Stimulated activated CD4-positive, alpha-beta T cell treated with anti-CD3 and anti-CD28 coated beads, Interleukin-2, amount 100 ng/mL, for 48 hours (primary cell): ENCODE data around the gene DACT2.
A peak's percentile ranks its signal among the peaks of the same experiment; 100 is the strongest.
"Not testable (repeated sequence)": the region's sequence is repeated elsewhere in the genome, so short reads cannot be mapped to it uniquely, and the experiment has no call there.

Experiments
- DNase-seq, 2 donors: peaks; one replicate each; pipeline ENCODE4 v3.0.0-alpha.2; 2020

DACT2 gene

DNA sequence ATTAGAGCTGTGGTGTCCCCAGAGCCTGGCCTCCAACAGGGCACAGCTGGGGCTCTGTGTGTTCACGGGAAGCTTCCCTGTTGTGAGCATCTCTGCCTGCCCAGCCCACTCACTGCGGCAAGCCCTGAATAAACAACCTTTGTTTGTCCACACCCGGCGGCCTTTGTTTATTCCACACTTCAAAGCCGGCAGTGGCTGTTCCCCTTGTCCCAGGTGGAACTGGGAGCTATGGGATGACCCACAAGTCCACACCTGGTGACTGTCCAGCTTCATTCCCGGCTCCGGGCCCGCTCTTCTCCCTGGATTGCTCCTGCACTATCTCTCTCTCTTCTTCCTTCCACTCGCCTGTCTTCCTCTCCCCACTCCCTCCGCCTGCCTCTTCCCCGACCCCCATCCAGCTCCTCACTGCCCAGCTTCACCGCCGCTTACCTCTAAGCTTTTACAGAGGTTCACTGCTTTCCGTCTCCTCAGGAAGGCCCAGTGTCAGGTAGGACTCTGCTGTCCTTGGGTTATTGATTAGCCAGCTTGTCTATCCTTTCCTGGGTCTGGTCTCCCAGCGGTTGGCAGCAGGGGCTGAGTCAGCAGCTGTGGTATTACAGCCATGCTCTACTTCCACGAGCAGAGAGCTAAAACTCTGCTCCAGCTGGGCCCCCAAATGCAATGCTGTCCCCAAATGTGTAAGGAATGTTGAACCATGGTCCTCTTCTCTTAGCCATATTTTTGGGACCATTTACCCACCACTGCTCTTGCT is 17.8 kb downstream of the DACT2 start:
- no peak for DNase-seq

DNA sequence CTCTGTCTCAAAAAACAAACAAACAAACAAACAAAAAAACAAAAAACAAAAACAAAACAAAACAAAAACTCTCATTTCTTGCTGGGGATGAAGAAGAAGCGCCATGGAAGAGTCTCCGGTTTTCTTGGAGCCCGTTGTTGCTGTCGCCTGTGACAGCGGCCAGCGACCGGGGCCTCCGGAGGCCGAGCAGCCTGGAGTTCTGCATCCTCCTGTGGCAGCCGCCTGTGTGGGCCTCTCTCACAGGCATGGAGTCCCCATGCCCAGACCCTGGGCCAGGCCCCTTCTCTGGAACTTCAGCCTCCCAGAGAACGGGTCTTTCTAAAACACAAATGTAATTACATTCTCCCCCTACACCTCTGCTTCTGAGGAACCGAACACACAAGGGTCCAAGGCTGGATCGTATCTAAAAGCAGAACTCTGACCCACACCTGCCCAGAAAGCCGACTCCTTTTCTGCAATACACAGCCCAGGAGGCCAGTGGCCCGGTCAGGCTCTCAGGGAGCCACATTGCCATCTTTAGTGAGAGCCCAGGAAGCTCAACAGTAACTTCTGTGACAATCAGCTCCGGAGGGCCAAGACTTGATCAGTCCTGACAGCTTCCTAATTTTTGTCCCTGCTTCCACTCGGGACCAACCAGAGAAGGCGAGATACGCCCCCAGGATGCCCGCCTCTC is 18.5 kb downstream of the DACT2 start:
- DNase-seq: no peak

DNA sequence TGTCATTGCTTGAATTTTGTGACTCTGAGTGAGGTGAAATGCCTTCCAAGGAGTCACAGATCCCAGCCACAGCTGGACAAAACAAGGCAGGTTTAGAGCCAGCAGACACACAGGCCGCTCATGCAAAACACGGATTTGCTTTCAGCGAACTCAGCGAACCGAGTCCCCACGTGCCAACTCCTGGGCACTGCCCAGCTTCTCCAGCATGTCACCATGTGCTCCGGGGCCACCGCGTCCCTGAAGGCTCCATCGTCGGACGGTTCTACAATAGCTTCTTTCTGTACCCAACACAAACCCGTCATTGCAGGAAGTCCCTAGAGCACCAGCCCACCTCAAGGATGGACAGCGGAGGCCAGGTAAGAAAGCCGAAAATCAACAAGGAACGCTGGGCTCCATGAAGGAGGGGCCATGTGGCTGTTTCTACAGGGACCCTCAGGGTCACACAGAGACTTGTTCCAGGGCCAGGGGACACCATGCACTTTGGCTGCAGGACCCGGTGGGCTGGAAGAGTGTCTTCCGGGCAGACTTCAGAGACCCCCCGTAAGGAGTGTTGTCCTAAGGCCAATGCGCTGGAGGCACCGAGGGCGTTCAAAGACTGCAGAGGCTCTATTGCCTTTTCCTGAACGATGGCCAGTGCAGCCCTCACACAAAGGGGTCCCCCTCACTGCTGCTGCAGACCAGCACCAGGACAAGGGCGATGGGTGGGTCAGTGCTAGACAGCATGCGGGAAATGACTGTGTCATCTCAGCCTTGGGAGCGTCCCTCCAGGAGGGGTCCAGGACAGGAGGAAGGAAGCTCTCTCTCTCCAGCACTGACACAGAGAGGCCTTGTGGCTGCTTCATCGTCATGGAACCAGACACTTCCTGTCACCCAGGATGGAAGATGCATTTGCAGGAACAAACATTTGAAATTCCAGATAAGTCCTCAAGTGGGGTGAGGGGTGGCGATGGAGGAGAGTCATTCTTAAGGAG is 19.8 kb downstream of the DACT2 start:
- no peak for DNase-seq

DNA sequence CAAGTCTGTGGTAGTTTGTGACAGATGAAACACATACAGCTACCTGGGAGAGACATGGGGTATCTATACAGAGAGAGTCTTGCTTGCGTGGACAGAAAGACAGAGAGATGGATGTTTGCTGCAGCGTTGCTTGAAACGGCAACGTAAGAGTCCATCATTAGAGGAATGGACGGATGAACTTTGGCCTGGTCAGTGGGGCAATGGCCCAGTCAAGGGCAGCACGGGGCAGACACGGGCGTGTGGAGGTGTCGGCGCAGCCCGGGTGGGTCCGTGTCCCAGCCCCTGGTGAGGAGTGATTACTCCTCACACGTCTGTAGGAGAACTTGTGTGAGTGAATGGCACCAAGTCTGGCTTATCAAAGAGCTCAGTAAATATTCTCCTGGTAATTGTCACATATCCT is 21.9 kb downstream of the DACT2 start:
- no peak for DNase-seq

DNA sequence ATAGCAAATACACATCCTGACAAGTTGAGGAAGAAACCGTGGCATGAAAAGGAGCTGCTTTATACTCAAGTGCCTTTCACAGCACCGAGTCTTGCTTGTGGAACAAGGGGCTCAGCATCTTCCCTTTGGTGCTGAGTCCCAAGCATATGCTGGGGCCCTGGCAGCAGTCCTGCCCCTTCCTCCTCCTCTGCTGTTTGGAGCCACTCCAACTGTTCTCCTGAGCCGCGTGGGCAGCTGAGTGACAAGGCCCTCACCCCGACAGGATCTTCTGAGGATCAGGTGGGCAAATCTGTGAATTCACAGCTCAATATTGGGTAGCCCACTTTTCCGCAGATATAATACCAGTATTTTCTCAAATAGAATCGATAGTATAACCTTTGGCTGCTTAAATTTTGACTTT is 24.7 kb downstream of the DACT2 start:
- DNase-seq: no peak

DNA sequence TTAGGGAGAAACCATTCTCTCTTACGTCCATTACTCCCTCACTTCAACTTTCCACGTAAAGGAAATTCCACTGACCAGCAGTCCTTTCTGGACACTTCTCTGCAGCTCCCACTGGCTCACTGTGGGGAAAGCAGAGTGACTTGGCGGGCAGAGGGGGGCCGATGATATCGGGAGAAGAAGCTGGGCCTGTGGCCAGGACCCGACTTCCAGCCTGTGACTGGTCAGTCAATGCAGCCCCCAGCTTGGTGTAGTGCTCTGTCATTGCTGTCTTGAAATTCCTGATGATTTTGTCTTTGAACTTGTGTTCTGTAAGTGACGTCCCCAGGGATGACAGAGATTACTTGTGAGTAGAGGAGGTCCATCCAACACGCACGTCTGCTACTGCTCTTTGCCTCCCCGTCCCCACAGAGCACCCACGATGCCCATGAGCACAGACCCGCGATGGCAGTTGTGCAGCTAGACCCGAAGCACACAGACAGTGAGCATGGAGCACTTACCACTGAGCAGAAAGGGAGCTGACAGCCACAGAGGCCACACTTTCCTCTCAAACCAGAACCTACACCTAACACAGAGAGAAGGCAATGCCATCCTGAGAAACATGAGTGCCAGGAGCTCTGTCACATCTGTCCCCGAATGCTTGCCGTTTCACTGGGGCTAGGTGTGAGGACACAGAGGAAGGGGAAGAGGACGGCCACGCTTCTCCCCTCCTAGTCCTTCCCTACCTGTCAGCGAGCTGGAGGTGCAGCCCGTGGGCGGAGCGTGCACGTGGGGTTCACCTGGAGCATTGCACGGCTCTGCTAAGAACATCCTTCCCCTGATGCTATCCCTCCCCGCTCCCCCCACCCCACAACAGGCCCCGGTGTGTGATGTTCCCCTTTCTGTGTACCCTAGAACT is 25.7 kb downstream of the DACT2 start:
- no peak for DNase-seq

DNA sequence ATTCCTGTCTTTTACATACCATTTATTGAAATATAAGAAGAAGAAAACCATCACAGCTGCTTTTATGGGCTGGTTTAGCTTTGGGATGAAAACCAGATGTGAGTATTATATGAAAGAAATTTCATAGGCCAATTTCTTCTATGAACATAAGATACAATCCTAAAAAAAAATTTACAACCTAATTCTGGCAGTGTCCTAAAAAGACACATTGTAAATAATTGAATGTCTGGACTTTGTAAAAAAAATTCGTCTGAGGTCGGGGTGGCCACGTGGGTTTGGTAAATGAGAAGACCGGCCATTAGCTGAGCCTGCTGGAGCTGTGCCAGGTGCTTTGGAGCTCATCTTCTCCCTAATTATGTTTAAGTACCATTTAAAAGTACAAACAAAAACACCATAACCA is 26.8 kb downstream of the DACT2 start:
- DNase-seq: no peak

DNA sequence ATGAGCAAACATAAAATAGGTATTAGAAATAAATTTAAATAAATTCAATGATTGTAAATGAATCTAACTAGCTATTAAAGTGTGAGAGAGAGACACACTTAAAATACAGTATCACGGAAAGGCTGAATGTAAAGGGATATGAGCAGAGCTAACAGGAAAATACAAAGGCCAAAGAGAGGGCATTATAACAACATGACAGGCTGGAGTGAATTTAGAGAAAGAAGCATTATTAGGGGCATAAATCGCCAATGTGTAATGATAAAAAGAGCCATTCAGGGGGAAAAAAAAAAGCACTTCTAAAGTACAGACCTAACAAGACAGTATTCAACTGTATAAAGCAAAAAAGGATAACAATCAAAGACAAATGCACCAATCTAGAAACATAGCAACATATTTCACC is 28.1 kb downstream of the DACT2 start:
- DNase-seq: no peak

DNA sequence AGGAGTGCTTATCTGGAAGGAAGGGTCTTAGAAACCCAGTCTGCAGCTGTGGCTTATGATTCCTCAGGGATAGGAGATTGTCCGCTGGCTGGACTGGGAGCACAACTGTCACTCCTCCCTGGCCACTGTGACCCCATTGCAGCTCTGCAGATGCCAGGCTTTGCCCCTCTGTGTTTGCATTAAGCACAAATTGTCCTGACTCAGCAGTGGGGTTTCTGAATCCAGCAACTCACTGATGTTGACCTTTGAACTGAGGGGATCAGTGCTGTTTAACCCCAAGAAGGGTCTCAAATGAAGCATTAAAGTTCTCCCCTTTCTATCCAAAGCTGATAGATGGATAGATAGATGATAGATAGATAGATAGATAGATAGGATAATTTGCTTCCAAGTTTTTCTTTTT is 29.5 kb downstream of the DACT2 start:
- DNase-seq: no peak

DNA sequence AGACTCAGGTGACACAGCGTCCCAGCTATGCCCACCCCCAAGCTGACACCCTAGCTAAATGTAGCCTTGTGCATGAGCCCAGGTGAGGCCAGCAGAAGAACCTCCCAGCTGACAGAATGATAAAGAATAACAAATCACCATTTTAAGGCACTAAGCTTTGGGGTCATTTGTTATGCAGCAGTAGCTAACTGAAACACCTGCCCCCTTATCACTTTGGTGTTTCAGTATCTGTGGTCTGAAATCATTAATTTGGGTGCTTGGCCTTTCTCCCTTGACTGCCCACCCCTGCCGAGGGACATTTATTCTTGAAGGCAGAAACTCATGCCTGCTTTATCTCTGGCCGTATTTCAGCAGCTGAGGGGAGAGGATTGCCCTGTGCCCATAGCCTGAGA is 30.0 kb downstream of the DACT2 start:
- DNase-seq: no peak

DNA sequence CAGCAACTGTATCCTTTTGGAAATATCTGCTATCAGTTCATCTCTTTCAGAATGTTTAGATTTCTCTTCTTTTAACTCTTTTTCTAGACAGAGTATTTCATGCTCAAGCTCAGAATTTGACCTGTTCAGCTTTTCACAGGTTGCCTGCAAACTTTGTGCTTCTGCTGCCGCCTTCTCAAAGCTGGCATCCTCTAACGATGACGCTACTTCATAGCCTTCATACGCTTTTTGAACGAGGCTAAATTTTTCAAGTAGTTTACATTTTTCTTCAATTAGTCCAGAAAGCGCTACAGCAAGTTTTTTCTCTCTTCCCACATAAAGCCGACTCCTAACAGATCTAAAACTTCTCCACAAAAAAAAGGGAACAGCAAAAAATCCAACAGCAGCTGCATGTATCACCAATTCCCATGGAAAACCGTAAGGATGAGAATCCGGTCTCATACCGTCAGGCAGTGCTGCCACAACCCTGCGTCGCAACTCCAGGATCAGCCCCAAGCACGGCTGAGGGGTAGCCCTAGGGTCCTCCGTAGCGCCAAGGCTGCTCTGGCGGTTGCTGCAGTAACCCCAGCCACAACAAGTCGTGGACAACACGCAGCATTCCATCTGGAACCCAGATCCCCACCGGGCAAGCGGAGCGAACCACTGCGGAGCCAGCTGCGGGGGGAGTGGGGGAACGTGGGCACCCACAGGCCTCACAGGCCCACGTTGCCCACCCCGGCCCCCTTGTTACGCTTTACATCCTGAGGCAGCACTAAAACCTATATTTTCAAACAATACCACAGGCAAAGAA is 30.6 kb downstream of the DACT2 start:
- no peak for DNase-seq

DNA sequence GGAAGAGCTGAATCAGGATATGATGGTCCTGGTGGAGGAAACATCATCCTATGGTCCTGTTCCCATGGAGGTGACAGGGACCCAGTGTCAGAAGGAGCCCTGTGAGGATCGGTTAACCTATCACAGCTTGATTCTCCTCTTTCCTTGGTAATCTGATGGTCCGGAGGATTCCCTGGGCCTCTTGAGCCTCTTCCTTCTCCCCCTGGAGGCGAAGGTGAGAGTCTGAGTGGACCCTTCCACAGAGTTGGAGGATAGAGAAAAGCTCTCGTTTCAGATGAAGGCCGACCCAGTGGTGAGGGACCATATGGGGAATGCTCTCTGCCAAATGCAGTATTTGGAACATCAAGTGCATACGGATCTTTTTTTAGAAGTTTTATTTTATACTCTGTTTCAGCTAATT is 32.1 kb downstream of the DACT2 start:
- DNase-seq: not testable (repeated sequence)

DNA sequence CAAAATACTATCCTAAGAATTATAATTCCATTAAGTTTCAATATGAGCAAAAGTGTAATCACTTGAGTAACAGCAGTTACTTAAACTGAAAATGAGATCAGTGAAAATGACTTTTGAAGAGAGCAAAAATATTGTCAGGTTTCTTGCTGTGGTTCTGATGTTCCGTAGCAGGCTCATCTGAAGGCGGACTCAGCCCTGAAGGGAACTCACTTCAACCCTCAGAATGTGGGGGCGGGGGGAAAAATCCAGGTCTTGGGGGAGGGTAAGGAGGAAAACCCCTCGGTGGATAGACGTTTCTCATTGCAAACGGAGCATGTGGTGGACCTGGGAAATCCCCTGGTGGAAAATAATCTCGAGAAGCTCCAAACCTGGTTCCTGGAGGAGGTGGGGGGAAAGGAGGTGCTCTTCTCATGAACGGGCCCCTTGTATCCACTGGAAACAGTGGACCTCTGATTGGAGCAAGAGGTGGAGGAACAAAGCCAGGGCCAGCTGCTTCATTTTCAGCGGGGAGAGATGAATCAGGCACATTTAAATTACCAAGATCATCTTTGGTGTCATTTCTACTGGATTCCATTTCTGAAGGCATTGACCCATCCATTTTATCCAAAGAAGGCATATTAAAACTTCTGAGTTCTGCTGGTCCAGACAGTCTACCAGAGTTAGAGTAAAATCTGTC is 32.7 kb downstream of the DACT2 start:
- peak; percentile 16 to 24 for DNase-seq

DNA sequence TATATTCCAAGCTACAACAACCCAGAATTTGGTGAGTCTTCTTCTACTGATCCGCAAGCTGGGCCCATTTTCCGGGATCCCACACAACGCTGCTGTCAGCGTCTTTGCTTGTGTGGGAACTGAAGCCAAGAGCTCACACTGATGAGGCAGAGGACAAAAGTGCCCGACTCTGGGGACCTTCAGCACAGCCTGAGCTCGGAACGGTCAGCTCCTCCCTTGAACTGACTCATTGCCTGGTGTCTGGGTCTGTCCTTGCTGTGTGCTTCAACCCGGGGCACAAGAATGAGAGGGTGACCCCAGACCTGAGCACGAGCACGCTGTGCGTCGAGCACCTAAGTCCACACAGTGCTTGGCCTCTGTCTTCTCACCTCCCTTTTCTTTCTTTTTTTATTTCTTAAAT is 33.5 kb downstream of the DACT2 start:
- DNase-seq: no peak

DNA sequence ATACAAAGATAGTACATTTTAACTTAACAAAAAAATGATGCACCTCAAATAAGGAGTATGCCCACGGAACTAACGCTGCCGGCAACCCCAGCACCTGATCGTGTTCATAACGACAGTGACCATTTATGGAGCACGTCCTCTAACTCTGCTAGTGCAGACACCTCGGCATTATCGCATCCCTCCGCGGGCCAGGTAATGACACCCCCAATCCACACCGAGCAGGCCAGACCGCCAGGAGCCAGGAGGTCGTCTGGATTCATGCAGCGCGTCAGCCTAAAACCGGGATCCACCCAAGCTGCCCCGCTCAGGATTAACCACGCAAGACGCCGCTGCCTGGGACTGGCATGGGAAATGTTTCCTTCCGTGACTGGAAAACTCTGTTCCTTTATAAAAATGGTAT is 34.1 kb downstream of the DACT2 start:
- DNase-seq: no peak

DNA sequence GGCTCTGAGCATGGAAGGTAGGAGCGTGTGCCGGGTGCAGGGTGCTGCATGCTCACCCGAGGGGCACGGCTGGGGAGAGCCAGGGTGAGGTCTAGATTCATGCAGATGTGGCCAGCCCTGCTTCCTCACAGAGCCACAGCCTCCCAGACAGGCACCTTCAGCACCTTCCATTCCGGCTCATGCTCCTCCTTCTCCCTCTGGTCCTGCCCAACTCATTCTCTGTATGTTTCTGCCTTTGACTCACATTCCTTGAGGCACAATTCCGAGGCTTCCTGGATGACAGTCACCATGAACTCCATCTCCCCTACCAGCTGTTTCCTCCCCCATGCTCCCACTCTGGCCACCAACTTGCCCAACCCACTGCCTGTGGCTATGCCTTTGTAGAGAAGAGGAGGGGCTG is 35.4 kb downstream of the DACT2 start:
- no peak for DNase-seq

DNA sequence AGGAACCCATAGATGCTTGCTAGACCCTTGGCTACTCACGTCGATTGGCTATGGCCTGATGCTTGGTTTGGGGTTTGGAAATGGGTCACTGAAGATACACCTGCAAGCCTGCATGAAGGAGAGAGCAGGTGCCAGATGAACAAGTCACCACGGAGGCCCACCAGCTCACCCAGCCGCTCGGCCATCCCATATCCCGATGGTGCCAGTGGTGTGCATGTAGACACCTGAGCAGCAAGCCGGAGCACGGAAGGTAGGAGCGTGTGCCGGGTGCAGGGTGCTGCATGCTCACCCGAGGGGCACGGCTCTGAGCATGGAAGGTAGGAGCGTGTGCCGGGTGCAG is 35.9 kb downstream of the DACT2 start:
- DNase-seq: no peak

DNA sequence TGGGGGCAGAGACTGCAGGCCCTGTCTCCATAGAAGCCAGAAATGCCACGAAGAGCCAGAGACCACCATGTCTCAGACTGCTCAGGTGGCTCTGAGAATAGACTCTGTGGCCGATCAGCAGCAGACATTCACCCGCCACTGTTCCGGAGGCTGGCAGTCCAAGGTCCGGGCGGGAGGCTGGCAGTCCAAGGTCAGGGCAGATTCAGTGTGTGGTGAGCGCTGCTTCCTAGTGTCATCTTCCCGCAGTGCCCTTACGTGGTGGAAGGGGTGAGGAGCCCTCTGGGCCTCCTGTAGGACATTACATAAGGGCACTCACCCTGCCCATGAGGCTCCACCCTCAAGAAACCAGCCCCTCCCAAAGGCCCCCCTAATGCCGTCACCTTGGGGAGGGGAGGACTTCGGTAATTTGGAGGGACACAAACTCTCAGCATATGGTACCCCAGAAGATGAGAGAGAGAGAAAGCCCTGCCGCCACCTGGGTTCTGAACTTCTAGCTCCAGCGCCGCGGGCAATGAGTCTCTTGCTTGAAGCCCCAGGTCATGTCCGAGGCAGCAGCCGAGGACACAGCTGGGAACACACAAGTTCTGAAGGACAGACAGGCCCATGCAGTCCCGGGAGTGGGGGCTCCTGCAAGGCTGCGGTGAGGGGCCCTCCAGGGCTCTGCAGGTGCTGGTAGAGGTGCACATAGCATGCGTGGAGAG is 36.4 kb downstream of the DACT2 start:
- DNase-seq: no peak

DNA sequence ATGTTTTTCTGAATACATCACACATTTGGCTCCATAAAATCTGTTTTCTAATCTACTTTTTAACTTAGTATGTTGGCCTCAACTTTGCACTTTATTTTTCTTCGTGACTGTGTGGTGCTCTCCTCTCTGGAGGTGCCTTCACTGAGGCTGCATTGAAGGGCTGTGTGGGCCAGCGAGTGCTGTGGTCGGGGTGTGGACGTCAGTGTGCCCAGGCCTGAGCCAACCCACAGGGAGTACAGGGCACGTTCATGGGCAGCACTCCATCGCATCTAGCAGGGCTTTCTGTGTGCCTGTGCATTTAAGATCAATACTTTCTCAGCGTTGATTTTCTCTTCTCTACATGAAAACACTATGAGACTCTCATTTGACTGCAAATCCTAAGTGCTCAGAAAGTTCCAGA is 37.8 kb downstream of the DACT2 start:
- DNase-seq: no peak

DNA sequence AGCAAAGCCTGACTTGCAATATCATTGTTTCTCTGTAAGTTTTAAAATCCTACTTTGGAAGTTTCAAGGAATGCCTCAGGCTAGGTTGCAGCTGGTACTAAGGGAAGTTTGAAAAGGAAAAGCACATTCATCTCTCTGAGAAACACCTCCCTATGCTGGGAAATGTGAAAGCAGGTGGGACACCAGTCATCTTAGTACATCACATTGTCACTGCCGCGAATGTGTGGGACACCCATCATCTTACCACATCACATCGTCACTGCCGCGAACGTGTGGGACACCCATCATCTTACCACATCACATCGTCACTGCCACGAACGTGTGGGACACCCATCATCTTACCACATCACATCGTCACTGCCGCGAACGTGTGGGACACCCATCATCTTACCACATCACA is 38.3 kb downstream of the DACT2 start:
- DNase-seq: not testable (repeated sequence)

DNA sequence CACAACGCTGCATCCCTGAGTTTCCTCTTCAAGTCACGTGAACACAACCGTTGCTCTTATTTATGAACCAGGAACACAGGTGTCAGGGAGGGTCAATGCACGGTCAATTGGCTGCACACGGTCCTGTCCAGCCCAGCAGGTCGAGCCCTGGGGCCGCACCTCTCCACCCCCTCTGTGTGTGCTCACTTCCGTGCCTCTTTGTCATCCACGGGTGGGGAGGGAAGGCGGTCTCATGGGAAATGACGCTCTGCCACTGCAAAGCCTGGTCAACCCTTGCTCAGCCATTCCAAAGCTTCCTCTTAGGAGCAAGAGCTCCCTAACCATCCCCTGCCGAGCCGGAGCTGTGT is 38.7 kb downstream of the DACT2 start:
- DNase-seq: no peak
